NCI-H146 (cell line): ENCODE measurements around the gene CCDC201.

Experiments used
- DNase-seq: peaks from one replicate; lab custom pipeline; 2025; lab: John Stamatoyannopoulos, UW

Gene CCDC201

GRCh38 chr7:45873035-45873354, at the start of gene CCDC201:
Gene CCDC201, minus strand, starts transcription at chr7:45873082. Its CDS starts 75 bp downstream, at chr7:45873007.
- no peak for DNase-seq

- no peak for DNase-seq
These were observed 49.0 kb upstream of the CCDC201 start for GRCh38 chr7:45921699-45922519.

- no peak for DNase-seq
These were observed 48.5 kb upstream of the CCDC201 start for GRCh38 chr7:45921381-45921698.

- peak; percentile 77 for DNase-seq
These were observed 47.9 kb upstream of the CCDC201 start, which contains the start of gene IGFBP3 for GRCh38 chr7:45920502-45921380. Gene IGFBP3, minus strand, starts transcription at chr7:45921272. Its CDS starts 132 bp downstream, at chr7:45921140.

GRCh38 chr7:45919993-45920459, 47.1 kb upstream of the CCDC201 start:
- no peak for DNase-seq

GRCh38 chr7:45919231-45919784, 46.4 kb upstream of the CCDC201 start:
- no peak for DNase-seq

- DNase-seq = no peak
These were observed 45.7 kb upstream of the CCDC201 start for GRCh38 chr7:45918556-45918955.

GRCh38 chr7:45917658-45918057, 44.8 kb upstream of the CCDC201 start:
- peak; percentile 51 for DNase-seq

- no peak for DNase-seq
These were observed 44.2 kb upstream of the CCDC201 start for GRCh38 chr7:45917064-45917463.

GRCh38 chr7:45915606-45916005, 42.7 kb upstream of the CCDC201 start:
- no peak for DNase-seq

GRCh38 chr7:45914911-45915310, 42.0 kb upstream of the CCDC201 start:
- DNase-seq = no peak

GRCh38 chr7:45912972-45913371, 40.1 kb upstream of the CCDC201 start:
- DNase-seq = no peak

GRCh38 chr7:45911311-45911710, 38.4 kb upstream of the CCDC201 start:
- DNase-seq = no peak

- DNase-seq = no peak
These were observed 38.0 kb upstream of the CCDC201 start for GRCh38 chr7:45910855-45911254.

- no peak for DNase-seq
These were observed 36.7 kb upstream of the CCDC201 start for GRCh38 chr7:45909561-45909960.

- no peak for DNase-seq
These were observed 29.9 kb upstream of the CCDC201 start for GRCh38 chr7:45902820-45903219.

GRCh38 chr7:45901566-45901965, 28.7 kb upstream of the CCDC201 start:
- no peak for DNase-seq

- DNase-seq = no peak
These were observed 25.3 kb upstream of the CCDC201 start for GRCh38 chr7:45898222-45898621.

- DNase-seq = no peak
These were observed 24.3 kb upstream of the CCDC201 start for GRCh38 chr7:45897042-45897690.

GRCh38 chr7:45894665-45895062, 21.8 kb upstream of the CCDC201 start:
- no peak for DNase-seq

- no peak for DNase-seq
These were observed 21.2 kb upstream of the CCDC201 start for GRCh38 chr7:45893996-45894664.
